DMS79 (cell line): ENCODE results near the gene RABGGTB.
"Not testable (repeated sequence)": the region's sequence is repeated elsewhere in the genome, so short reads cannot be mapped to it uniquely, and the experiment has no call there.

Source experiments
- DNase-seq: peaks from one replicate; lab custom pipeline; 2025; lab: John Stamatoyannopoulos, UW

RABGGTB gene

GRCh38 chr1:75785983-75786853, at the start of gene RABGGTB:
RABGGTB (plus strand) TSS chr1:75786256; CDS start chr1:75786272, 16 bp downstream.
- DNase-seq, result peak; percentile 86

DNA sequence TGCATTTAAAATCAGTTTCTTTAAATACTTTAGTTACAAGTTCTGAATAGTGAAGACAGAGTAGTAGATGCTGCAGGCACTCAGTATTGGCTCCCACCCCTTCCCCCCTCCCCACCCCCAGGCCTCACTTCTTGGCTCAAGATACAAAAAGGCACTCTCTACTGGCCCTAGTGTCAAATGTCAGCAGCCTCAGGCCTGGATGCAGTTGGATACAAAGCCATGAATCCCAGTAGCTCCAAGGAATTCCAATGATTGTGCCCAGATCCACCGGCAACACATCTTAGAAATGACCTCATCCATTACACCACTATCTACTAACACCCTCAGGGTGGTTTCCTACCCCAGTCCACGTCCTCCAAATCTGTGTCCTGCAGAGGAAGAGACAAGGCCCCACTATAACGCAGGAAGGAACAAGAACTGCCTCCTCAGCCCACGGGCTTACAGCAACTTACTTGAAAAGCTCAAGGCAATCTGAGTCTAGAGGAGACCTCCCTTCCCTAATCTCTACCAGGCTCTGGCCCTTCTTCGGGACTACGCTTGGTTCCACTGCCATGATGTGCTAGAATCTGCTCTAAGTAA, 43.9 kb upstream of the RABGGTB start:
- no peak for DNase-seq

- no peak for DNase-seq
Observed at GRCh38 chr1:75745276-75745675, 40.8 kb upstream of the RABGGTB start.

DNA sequence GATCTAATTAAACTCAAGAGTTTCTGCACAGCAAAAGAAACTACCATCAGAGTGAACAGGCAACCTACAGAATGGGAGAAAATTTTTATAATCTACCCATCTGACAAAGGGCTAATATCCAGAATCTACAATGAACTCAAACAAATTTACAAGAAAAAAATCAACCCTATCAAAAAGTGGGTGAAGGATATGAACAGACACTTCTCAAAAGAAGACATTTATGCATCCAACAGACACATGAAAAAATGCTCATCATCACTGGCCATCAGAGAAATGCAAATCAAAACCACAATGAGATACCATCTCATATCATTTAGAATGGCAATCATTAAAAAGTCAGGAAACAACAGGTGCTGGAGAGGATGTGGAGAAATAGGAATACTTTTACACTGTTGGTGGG, 28.8 kb upstream of the RABGGTB start:
- DNase-seq, result not testable (repeated sequence)

- not testable (repeated sequence) for DNase-seq
Observed at GRCh38 chr1:75758543-75758942, 27.5 kb upstream of the RABGGTB start.

DNA sequence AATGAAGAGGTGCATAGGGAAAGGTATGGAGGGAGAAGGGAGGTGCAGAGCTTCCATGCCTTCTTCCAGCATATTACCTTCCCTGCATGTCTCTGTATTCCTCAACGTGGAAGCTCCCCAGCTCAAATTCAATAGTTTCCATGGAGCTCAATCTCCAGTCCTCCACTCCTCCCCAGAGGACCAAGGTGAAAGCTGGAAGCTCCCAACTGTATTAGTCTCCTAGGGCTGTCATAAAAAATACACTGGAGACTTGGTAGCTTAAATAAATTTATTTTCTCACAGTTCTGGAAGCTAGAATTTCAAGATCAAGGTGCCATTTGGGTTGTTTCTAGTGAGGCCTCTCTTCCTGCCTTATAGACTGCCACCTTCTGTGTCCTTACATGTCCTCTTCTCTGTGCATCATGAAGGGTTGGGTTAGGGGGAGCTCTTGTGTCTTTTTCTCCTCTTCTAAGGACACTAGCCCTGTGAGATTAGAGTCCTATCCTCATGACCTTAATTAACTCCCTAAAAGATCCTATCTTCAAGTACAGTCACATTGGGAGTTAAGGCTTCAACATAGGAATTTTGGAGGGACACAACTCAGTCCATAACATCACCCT, 21.9 kb upstream of the RABGGTB start:
- no peak for DNase-seq

DNA sequence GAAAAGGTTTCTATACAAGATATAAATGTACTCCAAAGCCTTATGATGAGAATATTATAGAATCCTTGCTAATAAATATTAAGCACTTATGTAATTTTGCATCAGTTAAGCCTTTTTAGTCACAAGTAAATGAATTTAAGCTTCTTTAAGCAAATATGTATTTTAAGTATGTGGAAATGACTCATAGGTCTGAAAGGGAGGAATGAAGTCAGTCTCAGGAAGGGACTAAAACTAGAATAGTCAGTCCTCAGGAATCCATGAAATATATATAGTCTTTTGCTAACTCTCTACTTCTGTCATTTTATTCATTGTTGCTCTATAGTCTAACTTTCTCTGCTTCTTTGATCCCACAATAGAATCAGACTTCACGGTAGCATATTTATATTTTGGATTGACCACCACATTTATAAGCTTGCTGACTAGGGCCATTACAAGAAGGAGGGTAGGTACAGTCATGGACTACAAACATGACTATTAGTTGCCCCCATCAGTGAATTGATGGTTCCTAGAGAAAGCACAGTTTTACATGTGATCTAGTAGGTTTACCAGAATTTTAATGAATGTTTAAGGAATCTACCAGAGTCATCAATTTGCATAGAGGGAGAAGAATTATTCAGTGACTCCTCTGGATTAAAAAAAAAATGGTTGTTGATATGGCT, 20.2 kb upstream of the RABGGTB start:
- DNase-seq, result no peak

DNA sequence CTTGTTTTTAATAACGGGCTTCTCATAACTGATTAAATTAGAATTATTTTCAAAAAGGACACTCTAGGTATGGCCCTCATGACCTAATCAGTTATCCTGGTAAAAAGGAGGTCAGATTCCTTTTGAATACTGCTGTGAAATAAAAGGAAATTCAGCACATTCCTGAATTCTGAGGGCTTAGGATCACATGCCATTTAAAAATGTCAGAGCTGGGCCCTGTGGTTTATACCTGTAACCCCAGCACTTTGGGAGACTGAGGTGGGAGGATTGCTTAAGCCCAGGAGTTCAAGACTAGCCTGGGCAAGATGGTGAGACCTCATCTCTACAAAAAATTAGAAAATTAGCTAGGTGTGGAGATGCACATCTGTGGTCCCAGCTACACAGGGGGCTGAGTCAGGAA, 18.0 kb upstream of the RABGGTB start:
- DNase-seq, result no peak

DNA sequence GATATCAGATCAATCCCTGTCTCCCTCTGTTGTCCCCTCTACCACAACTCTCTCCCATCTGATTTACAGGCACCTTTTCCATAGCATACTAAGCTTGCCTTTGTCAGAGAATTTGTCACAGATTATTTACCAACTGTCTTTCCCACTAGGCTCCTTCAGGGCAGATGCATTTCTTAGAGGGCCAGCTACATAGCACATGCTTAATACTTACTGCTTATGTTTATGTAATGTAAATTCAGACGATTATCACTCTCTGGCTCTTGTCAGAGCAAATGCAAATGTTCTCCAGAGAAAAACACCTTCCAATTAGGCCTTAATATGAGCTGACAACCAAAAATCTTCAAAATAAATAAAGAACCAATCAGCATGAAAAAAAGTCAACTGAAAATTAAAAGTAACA, 15.3 kb upstream of the RABGGTB start:
- DNase-seq, result no peak

GRCh38 chr1:75771978-75772377, 14.1 kb upstream of the RABGGTB start:
- DNase-seq, result no peak

GRCh38 chr1:75777812-75778211, 8.2 kb upstream of the RABGGTB start:
- DNase-seq, result not testable (repeated sequence)

DNA sequence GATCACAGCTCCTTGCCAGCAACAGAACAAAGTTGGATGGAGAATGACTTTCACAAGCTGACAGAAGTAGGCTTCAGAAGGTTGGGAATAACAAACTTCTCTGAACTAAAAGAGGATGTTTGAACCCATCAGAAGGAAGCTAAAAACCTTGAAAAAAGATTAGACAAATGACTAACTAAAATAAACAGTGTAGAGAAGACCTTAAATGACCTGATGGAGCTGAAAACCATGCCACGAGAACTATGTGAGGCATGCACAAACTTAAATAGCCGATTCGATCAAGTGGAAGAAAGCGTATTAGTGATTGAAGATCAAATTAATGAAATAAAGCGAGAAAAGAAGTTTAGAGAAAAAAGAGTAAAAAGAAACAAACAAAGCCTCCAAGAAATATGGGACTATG, 7.4 kb upstream of the RABGGTB start:
- DNase-seq, result not testable (repeated sequence)

DNA sequence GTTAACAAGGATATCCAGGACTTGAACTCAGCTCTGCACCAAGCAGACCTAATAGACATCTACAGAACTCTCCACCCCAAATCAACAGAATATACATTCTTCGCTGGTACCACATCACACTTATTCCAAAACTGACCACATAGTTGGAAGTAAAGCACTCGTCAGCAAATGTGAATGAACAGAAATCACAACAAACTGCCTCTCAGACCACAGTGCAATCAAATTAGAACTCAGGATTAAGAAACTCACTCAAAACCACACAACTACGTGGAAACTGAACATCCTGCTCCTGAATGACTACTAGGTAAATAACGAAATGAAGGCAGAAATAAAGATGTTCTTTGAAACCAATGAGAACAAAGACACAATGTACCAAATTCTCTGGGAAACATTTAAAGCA, 5.9 kb upstream of the RABGGTB start:
- not testable (repeated sequence) for DNase-seq

GRCh38 chr1:75783920-75784319, 2.1 kb upstream of the RABGGTB start:
- DNase-seq, result not testable (repeated sequence)

DNA sequence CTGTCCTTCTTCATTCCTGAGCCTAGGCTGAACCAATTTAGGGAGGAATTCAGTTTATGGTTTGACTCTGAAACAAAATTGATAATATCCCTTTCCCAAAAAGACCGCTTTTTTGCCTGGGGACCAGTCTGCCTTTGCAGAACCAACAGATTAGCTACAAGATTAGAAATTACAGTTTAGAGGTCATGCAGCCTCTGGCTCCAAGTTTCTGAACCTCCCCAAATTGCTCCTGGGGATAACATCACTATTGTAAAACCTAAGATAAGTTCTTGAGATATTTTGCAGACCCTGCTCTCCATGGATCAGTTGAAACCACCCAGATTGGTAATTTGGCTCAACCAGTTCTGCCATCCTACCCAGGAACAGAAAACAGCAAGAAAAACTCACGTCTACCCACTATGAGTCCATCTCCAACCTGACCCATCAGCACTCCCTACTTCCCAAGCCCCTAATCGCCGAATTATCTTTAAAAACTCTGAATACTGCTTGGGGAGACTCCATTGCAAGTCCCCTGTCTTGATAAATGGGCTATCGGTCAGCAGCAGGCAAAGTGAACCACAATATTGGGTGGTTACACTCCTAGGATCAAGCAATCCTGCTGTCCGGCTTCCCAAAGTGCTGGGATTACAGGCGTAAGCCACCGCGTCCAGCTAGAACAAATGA, 605 bp upstream of the RABGGTB start:
- no peak for DNase-seq

DNA sequence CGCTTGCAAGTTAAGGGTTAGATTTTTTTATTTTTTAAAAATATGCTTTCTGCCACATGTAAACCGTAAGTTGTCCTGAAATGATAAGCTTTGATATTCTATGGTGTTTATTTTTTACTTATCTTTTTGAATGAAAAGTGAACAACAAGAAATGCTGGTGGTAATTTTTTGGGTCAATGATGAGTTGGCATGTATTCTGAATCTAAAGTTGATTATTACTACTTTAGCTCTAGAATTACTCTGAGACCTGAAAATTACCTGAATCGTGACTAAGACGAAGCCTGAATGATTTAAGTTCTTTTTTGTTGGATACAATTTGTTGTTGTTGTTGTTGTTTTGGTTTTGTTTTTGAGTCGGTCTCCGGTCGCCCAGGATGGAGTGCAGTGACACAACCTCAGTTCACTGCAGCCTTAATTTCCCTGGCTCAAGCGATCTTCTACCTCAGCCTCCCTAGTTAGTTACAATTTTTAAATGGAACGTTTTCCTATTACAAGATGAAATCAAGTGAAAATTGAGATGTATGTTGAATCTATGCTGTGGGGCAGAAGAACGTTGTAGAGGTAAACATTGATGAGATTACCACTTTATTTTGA, 941 bp downstream of the RABGGTB start:
- no peak for DNase-seq

DNA sequence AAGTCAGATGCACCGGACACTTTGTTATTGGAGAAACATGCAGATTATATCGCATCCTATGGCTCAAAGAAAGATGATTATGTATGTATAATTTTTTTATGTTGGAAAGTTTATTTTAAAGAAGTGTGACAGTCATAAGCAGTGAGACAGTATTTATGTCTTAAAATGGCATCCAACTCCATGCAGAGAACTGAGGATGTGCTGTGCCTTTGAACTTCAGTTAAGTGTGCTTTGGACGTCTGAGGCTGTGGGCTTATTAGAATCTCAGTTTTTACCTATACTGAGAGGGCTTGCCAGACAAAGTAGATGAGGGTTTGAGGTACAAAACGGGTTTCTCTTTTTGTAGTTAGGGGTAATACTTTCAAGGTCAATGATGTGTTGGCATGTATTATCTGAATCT, 1.5 kb downstream of the RABGGTB start:
- DNase-seq, result no peak

DNA sequence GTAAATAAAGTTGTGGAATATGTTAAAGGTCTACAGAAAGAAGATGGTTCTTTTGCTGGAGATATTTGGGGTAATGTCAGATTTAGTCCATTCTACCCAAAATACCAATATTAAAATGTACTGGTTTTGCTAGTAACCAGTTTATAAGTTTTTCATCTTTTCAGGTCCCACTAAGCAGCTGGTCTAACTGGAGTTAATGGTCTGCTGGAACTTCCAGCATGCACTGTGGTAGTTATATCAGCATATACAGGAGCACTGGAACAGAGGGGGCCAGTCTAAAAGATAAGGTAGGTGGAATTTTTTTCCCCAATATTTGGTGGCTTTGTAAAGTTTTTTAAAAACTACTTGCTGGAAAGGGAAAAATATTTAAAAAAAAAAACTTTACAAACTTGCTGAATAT, 3.9 kb downstream of the RABGGTB start:
- no peak for DNase-seq

- DNase-seq, result no peak
Observed at GRCh38 chr1:75791022-75791421, 5.0 kb downstream of the RABGGTB start.

DNA sequence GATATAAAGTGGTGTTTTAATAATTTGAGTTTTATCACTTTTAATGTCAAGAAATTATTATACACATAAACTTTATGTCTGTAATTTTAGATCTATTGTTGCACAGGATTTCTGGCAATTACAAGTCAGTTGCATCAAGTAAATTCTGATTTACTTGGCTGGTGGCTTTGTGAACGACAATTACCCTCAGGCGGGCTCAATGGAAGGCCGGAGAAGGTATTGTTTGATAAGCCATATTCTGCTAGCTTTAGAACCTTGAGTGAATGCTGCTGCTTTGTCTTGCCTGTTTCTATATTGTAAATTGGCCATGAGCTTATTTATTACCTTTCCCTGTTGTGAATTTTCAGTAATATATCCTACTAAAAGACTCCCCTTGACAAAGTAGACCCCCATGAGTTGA, 6.0 kb downstream of the RABGGTB start:
- DNase-seq, result no peak

DNA sequence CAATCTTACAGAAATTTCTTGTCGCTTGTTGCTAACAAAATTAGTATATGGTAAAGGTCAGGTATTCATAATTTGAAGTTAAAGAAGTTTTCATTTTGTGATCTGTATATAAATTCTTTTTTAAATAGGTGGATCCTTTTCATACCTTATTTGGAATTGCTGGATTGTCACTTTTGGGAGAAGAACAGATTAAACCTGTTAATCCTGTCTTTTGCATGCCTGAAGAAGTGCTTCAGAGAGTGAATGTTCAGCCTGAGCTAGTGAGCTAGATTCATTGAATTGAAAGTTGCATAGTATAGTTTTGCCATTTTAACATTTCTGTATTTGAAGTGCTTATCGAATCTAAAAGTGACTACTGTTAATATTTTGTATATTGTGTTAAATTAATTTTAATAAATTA, 8.3 kb downstream of the RABGGTB start:
- DNase-seq, result no peak

DNA sequence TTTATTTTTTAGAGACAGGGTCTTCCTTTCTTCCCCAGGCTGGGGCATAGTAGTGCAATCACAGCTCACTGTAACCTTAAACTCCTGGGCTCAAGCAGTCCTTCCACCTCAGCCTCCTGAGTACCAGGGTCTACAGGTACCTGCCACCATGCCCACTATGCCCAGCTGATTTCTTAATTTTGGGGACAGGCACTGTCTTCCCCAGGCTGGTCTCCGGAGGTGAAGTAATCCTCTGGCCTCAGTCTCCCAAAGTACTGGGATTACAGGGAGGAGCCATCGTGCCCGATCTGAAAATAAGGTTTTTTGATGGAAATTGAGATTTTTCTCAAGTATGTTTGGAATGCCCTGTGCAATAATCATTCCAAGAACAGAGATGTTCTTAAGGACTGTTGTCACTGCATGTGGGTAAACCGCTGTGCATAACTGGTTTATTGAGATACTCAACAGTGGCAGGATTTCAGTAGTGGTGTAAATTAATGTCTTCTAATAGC, 9.7 kb downstream of the RABGGTB start:
- no peak for DNase-seq
